Hepatocyte (in vitro differentiated cells): ENCODE results near the gene SMCP. TPM values are rescaled to one million over a fixed set of nuclear protein-coding genes. Genes with fewer than 3 reads are reported as not detected.

Experiments used
- DNase-seq: peaks from one replicate; pipeline ENCODE4 v3.0.0-alpha.2; 2016; ENCODE audit warnings: low spot score
- H2AFZ ChIP-seq: fragments of 200-600 bp; sonication (generic); 2 replicates; pipeline ENCODE4 v1.6.0; 2016; ENCODE audit warnings: antibody characterized with exemption, mild to moderate bottlenecking
- H3K27ac ChIP-seq: fragments of 200-600 bp; sonication (generic); 2 replicates; pipeline ENCODE4 v1.5.1; 2016; ENCODE audit warnings: mild to moderate bottlenecking
- H3K27me3 ChIP-seq: fragments of 200-600 bp; sonication (generic); 2 replicates; pipeline ENCODE4 v1.6.1; 2016
- H3K36me3 ChIP-seq: fragments of 200-600 bp; sonication (generic); replicated peaks from 2 replicates; pipeline ENCODE4 v1.5.1; 2016; ENCODE audit warnings: low read depth; ENCODE audit not compliant: insufficient read depth
- H3K4me1 ChIP-seq: fragments of 200-600 bp; sonication (generic); 2 replicates; pipeline ENCODE4 v1.5.1; 2016; ENCODE audit warnings: mild to moderate bottlenecking, moderate library complexity; ENCODE audit not compliant: insufficient read depth
- H3K4me2 ChIP-seq: fragments of 200-600 bp; sonication (generic); 2 replicates; pipeline ENCODE4 v1.6.0; 2016
- H3K4me3 ChIP-seq: fragments of 200-600 bp; sonication (generic); 2 replicates; pipeline ENCODE4 v1.5.1; 2016; ENCODE audit warnings: mild to moderate bottlenecking
- H3K79me2 ChIP-seq: fragments of 200-600 bp; sonication (generic); 2 replicates; pipeline ENCODE4 v1.6.0; 2017; ENCODE audit warnings: mild to moderate bottlenecking
- H3K9me2 ChIP-seq: fragments of 200-600 bp; sonication (generic); replicated peaks from 2 replicates; pipeline ENCODE4 v1.6.0; 2017; ENCODE audit warnings: mild to moderate bottlenecking; ENCODE audit not compliant: insufficient read depth
- H3K9me3 ChIP-seq: fragments of 200-600 bp; sonication (generic); 2 replicates; pipeline ENCODE4 v1.5.1; 2016; ENCODE audit warnings: low read depth, mild to moderate bottlenecking
- H4K20me1 ChIP-seq: fragments of 200-600 bp; sonication (generic); 2 replicates; pipeline ENCODE4 v1.6.0; 2016; ENCODE audit warnings: mild to moderate bottlenecking; ENCODE audit not compliant: insufficient read depth, poor library complexity, severe bottlenecking
- CTCF ChIP-seq: fragments of 200-600 bp; sonication (generic); IDR thresholded peaks from 2 replicates; pipeline ENCODE4 v1.5.1; 2016; ENCODE audit warnings: antibody characterized with exemption, mild to moderate bottlenecking; ENCODE audit not compliant: poor library complexity
- EZH2 ChIP-seq: fragments of 200-600 bp; sonication (generic); IDR thresholded peaks from 2 replicates; pipeline ENCODE4 v1.6.1; 2016; ENCODE audit warnings: antibody characterized with exemption, mild to moderate bottlenecking, borderline replicate concordance
- EZH2phosphoT487 ChIP-seq: fragments of 200-600 bp; sonication (generic); IDR thresholded peaks from one replicate; pipeline ENCODE4 v1.6.1; 2018; ENCODE audit warnings: antibody characterized with exemption, mild to moderate bottlenecking, low read depth, moderate library complexity; ENCODE audit not compliant: unreplicated experiment, severe bottlenecking
- WGBS: methylation state at CpG from one replicate; pipeline ENCODE4 v1.1.6; 2016; ENCODE audit warnings: low lambda C conversion rate; ENCODE audit errors: missing lambda C conversion rate; 5-methylcytosine and 5-hydroxymethylcytosine counted together
- polyA plus RNA-seq: library from polyadenylated mRNA; unstranded; fragments of >200 nt; fragmentation: Nextera tagmentation; extraction: Ambion mirVana; gene quantifications from 2 replicates; pipeline ENCODE4 v1.2.1, GENCODE V29; 2016
- total RNA-seq: library from RNA; depleted of rRNA; stranded (reverse); fragments of >200 nt; gene quantifications from 2 replicates; pipeline ENCODE4 v1.2.3, GENCODE V29; 2014

The SMCP gene
- total and polyA plus RNA-seq, 2 experiments from 2014 or later, result not detected

- H3K4me1 ChIP-seq, result no peaks in the 10 kb centered on the region
- no peak for DNase-seq
- no peaks in the 10 kb centered on the region for H3K9me2 ChIP-seq
- no peaks in the 10 kb centered on the region for H3K27me3 ChIP-seq
- H4K20me1 ChIP-seq, result no peaks in the 10 kb centered on the region
- H3K79me2 ChIP-seq, result no peaks in the 10 kb centered on the region
- peaks cover 4% of the 10 kb centered on the region for H3K9me3 ChIP-seq
- no peak overlapping the region for H3K4me3 ChIP-seq
- no peak overlapping the region for H3K4me2 ChIP-seq
- WGBS, result 27% methylated on average over 2 of the region's 2 CpGs
- H3K36me3 ChIP-seq, result no peaks in the 10 kb centered on the region
- no peak overlapping the region for H3K27ac ChIP-seq
- TF ChIP-seq EZH2phosphoT487 (no peak), EZH2 (no peak), CTCF (no peak)
- no peak overlapping the region for H2AFZ ChIP-seq
Measured at GRCh38 chr1:152855661-152856060, 22.5 kb upstream of the SMCP start.

- H3K79me2 ChIP-seq, result no peaks in the 10 kb centered on the region
- H3K9me2 ChIP-seq, result no peaks in the 10 kb centered on the region
- peaks cover 4% of the 10 kb centered on the region for H3K9me3 ChIP-seq
- no peak overlapping the region for H3K4me2 ChIP-seq
- no peak overlapping the region for H2AFZ ChIP-seq
- no peak for DNase-seq
- H3K27ac ChIP-seq, result no peak overlapping the region
- H3K27me3 ChIP-seq, result no peaks in the 10 kb centered on the region
- H3K36me3 ChIP-seq, result no peaks in the 10 kb centered on the region
- WGBS, result 37% methylated on average over 1 of the region's 1 CpG
- H4K20me1 ChIP-seq, result no peaks in the 10 kb centered on the region
- H3K4me3 ChIP-seq, result no peak overlapping the region
- no peaks in the 10 kb centered on the region for H3K4me1 ChIP-seq
- TF ChIP-seq CTCF (no peak), EZH2phosphoT487 (no peak), EZH2 (no peak)
Measured at GRCh38 chr1:152858062-152858461, 20.1 kb upstream of the SMCP start.

- H3K9me2 ChIP-seq, result no peaks in the 10 kb centered on the region
- no peak within 1 kb of the TSS for H2AFZ ChIP-seq
- H3K9me3 ChIP-seq, result peaks cover 4% of the 10 kb centered on the region
- no peak for TF ChIP-seq EZH2
- TF ChIP-seq CTCF, result no peak
- no peak for TF ChIP-seq EZH2phosphoT487
- no peaks in the 10 kb centered on the region for H4K20me1 ChIP-seq
- H3K27me3 ChIP-seq, result no peaks in the 10 kb centered on the region
- no peaks in the 10 kb centered on the region for H3K36me3 ChIP-seq
- 61% methylated on average over 3 of the region's 3 CpGs for WGBS
- no peak within 1 kb of the TSS for H3K4me3 ChIP-seq
- no peaks in the 10 kb centered on the region for H3K4me1 ChIP-seq
- no peak within 1 kb of the TSS for H3K27ac ChIP-seq
- DNase-seq, result no peak
- H3K79me2 ChIP-seq, result no peaks in the 10 kb centered on the region
- H3K4me2 ChIP-seq, result no peak within 1 kb of the TSS
Measured at GRCh38 chr1:152859696-152860095, 18.4 kb upstream of the SMCP start, which contains the start of gene LCE7A. Gene LCE7A (plus strand): TSS chr1:152859996. CDS start chr1:152860698, 702 bp downstream.

- no peak for DNase-seq
- Histone ChIP-seq H3K9me2 (no peaks in the 10 kb centered on the region), H3K79me2 (no peaks in the 10 kb centered on the region), H3K4me3 (no peak overlapping the region), H2AFZ (no peak overlapping the region), H4K20me1 (no peaks in the 10 kb centered on the region), H3K36me3 (no peaks in the 10 kb centered on the region), H3K9me3 (peaks cover 4% of the 10 kb centered on the region), H3K27me3 (no peaks in the 10 kb centered on the region), H3K4me2 (no peak overlapping the region), H3K27ac (no peak overlapping the region), H3K4me1 (no peaks in the 10 kb centered on the region)
- WGBS, result 66% methylated on average over 3 of the region's 3 CpGs
- no peak for TF ChIP-seq CTCF
- no peak for TF ChIP-seq EZH2phosphoT487
- TF ChIP-seq EZH2, result no peak
Measured at GRCh38 chr1:152860129-152860528, 18.0 kb upstream of the SMCP start.
